ENCODE measurements around the gene DDX54.

The DDX54 gene, protein sequence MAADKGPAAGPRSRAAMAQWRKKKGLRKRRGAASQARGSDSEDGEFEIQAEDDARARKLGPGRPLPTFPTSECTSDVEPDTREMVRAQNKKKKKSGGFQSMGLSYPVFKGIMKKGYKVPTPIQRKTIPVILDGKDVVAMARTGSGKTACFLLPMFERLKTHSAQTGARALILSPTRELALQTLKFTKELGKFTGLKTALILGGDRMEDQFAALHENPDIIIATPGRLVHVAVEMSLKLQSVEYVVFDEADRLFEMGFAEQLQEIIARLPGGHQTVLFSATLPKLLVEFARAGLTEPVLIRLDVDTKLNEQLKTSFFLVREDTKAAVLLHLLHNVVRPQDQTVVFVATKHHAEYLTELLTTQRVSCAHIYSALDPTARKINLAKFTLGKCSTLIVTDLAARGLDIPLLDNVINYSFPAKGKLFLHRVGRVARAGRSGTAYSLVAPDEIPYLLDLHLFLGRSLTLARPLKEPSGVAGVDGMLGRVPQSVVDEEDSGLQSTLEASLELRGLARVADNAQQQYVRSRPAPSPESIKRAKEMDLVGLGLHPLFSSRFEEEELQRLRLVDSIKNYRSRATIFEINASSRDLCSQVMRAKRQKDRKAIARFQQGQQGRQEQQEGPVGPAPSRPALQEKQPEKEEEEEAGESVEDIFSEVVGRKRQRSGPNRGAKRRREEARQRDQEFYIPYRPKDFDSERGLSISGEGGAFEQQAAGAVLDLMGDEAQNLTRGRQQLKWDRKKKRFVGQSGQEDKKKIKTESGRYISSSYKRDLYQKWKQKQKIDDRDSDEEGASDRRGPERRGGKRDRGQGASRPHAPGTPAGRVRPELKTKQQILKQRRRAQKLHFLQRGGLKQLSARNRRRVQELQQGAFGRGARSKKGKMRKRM

DNA sequence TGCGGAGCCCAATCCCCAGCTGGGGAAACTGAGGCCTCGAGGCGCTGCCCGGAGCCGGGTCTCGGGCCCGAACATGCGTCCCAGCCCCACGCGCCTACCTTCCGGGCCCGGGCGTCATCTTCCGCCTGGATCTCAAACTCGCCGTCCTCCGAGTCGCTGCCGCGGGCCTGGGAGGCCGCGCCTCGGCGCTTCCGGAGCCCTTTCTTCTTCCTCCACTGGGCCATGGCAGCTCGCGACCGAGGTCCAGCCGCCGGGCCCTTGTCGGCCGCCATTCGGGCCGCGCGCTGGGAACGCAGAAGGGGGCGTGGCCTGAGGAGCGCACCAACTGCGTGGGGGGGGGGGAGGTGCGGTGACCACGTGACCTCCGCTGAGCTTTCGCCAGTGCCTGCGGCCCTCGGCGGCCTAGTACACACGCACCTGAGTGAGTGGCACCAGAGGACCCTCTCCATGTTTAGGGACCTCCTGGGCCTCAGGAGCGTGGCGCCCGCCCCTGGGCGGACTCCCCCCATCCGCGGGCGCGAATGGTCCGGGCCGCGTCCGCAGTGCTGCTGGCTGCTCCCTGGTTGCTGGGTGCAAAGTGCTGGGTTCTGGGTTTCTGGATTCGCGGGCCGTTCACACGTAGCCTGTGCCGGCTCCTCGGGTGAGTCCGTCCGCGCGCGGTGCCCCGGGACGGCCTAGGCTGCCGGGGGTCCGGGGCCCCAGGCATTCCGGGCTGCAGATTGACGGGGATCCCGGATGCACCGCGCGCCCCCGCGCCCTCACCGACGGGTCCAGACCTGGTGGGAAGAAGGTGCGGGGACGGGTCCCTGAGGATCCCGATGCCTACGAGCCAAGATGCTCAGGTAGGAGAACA lies at the start of gene DDX54, which contains the start of gene RITA1:
Gene DDX54 (minus strand): TSS at position 299 of the 853 bp plus-strand sequence. CDS start 27 bp downstream, at position 272.
Gene RITA1 (plus strand): TSS at position 542 of the 853 bp plus-strand sequence. CDS start 1,026 bp downstream, outside the sequence.
- DNase-seq, result no peak

DNA sequence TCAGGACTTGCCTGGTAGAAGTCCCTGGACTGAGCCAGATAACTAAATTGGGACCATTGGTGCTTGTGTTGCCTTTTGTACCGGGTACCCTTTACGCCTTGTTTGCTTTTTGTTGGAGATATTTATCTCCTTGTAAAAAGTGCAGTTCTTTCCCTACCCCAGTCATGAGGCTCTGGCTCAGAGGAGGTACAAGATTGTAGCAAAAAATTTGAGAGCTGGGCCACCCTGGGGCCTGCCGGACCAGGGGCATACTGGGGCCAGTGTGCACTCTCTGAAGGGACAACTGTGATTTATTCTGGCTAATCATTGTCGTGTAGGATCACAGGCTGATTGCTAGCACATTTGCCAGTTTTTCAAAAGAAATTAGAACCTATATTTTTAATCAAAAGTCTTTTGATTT lies 49.2 kb upstream of the DDX54 start:
- no peak for DNase-seq

DNA sequence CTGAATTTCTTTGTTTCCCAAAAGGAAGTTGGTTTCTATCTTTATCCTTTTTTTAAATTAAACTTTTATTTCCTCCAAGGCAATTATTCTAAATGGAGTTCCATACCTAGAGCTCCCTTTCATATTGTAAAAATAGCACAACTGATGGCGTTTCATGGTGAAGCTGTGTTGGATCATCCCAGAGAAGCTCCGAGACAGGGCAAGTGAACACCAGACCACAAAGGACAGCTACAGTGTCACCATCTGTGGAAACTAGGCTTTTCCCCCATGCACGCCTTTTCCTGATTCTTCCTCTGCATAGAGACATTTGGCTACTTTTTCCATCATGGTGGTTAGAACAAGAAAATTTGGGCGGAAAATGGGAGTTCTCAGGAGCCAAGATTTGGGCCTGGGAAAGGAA lies 48.7 kb upstream of the DDX54 start:
- DNase-seq, result no peak

DNA sequence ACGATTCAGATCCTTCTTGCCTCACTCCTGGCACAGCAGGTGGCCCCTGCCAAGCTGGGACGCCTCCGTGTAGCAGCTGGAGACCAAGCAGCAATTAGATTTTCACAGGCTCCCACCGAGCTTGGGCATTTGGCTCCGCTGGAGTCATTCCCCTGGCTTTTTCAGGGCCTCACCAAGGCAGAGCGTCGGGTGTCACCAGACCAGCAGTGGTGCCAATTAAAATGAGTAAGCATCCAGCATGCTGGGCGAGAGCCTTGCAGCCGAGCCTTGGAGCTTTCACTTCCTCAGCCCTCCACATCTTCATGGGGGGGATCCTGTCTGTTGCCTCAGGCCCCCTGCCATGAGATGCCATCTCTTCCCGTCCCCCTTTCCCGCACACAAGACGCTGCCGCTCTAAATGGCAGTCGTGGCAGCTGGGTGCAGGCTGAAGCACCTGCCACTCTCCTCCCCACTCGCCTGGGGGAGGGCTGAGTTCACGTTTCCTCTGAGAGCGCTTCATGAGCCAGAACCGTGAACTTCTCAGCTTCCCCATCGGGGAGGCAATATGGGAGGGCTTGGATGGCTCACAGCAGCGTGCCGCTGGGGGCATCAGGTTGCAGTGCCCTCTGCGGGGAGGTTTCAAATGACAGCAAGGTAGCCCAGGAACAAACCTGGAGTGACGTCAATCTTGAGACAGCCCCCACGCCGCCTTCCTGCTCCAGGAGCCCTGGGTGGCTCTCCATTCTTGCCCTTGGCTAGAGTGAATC lies 47.7 kb upstream of the DDX54 start:
- DNase-seq, result peak; percentile 86

DNA sequence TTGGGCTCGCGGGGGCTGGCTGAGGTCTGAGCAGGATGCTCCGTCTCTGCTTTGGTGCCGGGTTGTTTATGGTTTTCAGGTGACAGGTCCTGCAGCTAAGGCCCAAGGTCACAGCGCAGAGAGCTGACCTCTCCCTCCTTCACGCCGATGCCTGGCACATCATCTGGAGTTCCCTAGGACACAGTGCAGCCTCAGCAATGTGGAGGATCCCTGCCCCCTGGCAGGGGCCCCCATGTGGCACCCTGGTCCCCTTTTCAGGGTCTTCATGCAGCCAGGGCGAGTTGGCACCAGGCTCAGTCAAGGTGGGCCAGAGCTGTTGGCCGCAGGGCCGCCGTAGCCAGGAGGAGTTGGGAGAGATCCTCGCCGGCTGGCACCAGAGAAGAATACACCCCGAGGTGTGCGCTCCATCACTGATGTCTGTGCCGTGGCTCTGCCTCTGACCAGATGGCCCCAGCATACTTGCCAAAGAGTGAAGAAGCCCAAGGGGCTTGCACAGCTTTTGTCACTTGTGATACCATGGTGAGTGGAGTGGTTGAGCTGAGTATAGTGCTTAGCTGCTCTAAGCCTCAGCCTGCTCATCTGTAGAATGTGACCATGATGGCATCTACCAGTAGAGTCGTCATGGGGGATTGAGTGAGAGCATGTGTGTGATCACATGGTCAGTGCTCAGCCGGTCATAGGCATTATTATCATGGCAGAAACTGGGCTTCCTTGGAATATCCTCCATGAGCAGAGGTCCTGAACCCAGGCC lies 47.0 kb upstream of the DDX54 start:
- no peak for DNase-seq

DNA sequence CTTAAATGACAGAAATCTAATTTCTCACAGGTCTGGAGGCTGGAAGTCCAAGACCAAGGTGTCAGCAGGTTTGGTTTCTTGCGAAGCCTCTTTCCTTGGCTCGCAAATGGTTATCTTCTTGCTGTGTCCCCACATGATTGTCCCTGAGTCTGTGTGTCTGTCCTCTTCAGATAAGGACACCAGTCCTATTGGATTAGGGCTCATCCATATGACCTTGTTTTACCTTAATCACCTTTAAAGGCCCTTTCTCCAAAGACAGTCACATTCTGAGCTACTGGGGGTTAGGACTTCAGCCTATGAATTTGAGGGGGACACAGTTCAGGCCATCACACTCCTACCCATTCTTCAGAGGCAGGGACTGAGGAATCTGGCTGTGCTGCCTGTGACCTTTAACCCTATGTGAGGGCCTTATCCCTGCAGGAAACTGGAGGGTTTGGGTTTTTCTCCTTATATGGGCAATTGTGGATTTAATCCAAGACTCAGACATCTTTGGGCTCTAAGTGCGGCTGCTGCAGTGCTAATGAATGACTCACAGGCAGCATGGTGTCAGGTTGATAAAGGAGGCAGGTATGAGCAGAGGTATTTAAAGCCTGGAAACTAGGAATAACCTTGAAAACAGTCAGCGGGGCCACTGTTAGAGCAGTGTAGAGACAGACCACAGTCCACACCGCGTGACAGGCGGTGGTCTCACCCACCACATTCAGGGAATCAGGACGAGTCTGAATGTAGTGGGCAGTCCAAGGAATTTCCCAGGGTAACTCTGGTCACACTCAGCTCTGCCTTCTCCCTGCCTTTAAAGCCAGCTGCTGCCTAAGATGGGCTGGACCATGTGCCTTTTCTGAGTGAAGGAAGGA lies 46.2 kb upstream of the DDX54 start:
- DNase-seq, result no peak

DNA sequence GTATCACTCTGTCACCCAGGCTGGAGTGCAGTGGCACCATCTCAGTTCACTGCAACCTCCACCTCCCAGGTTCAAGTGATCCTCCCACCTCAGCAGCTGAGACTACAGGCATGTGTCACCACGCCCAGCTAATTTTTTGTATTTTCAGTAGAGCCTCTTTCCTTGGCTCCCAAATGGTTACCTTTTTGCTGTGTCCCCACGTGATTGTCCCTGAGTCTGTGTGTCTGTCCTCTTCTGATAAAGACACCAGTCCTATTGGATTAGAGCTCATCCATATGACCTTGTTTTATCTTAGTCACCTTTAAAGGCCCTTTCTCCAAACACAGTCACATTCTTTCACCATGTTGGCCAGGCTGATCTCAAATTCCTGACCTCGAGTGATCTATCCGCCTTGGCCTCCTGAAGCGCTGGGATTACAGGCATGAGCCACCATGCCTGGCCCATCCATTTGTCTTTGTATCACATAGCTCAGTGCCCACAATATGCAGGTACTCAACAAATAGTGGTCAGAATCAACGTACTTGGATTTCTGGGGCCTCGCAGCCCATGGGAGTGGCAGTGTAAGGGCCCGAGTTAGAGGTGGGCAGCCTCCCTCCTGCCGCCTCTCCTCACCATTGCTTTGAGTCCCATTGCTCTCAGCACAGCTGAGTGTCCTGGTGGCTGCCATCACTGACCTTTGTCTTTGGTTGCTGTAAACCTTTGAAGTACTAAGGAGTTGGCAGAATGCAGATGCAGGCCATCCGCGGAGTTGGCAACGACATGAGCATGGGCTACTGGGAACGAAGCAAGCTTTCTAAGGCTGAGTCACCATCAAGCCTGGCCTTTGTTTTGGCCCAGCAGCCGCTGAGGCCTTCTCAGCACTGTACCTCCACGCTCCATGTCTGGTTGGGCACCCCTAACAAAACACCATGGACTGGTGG lies 45.3 kb upstream of the DDX54 start:
- DNase-seq, result no peak

DNA sequence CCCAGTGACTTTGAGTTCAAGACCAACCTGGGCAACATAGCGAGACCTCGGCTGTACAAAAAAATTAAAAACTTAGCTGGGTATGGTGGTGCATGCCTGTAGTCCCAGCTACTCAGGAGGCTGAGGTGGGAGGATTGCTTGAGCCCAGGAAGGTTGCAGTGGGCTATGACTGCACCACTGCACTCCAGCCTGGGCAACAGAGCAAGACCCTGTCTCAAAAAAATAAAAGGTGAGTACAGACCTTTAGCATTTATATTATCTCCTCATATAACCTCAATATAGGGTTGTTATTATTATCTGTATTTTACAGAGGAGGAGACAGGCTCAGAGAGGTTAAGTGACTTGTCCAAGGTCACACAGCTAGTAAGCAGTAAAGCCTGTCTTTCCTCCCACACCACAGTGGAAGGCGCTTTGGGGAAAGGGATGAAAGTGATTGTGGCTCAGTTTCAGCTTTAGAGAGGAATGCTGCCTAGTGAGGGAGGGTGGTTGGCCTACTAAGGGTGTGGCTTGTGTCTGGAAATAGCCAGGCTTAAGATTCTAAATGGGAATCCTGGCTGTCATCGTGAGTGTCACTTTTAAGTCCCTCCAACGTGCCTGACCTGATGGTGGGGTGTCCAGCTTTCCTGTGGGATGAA lies 43.2 kb upstream of the DDX54 start:
- DNase-seq, result no peak

DNA sequence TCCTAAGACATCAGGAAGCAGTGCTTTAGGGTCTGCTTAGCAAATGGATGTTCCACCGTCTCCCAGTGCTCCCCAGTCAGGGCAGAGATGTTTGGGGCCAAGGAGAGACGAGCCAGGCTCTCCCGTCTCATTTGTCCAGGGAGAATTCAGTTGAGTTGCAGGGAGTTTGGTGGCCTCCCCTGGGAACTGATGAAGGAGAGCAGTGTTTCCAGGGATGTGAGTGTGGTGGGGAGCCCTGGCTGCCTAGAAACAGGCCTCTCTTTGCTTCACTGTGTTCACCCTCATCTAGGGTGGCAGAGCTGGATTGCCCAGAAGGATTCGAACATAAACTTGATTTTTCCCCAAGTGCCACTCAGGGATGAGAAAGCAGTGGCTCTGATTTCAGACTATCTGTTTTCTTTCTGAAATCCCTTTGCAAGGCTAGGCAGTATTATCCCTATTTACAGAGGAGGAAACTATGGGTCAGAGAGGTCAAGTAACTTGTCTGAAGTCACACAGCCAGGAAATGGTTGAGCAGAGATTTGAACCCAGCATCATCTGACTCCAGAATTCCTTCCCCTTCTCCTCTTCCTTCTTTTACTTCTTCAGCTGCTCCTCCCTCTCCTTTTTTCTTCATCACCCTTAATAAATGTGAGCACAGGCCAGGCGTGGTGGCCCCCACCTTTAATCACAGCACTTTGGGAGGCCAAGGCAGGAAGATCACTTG lies 42.6 kb upstream of the DDX54 start:
- DNase-seq, result no peak

DNA sequence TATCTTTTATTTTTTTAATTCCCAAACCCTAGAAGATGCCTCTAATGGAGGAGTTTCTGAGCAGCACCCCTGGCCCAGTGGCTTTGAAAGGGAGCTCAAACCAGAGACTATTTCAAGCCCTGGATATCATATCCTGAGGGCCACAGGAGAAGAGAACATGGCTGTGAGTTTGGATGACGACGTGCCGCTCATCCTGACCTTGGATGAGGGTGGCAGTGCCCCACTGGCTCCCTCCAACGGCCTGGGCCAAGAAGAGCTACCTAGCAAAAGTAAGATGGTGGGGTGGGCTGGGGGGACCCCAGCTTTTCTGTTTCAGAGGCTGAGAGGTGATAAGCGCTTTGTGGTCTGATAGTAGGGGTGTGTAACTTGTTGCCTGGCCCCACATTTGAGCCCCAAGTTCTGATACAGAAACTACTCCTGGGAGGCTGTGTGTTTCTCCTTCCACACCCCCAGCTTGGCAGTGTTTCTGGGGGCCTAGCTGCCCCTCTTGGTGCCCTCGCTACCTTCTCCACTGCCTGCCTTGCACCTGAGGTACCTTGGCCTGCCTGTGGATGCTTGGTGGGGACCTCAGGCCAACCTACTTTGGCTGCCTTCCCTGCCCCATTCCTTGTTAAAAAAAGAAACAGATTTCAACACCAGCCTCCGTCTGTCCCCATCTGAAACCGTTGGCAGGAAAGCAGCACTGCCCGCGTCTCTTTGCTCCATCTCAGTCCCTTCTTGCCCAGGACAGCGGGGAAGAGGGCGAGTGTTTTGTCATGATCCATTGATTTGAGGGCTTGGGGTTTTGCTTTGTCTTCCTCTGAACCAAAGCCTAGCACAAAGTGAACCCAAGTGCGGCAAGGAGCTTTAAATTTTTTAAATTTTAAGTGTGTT lies 41.7 kb upstream of the DDX54 start:
- DNase-seq, result no peak

DNA sequence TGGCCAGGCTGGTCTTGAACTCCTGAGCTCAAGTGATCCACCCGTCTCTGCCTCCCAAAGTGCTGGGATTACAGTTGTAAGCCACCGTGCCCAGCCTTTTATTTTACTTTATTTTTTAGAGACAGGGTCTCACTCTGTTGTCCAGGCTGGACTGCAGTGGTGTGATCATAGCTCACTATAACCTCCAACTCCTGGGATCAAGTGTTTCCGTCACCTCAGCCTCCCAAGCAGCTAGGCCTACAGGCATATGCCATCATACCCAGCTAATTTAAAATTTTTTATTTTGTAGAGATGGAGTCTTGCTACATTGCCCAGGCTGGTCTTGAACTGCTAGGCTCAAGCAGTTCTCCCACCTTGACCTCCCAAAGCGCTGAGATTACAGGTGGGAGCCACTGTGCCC lies 39.7 kb upstream of the DDX54 start:
- no peak for DNase-seq

DNA sequence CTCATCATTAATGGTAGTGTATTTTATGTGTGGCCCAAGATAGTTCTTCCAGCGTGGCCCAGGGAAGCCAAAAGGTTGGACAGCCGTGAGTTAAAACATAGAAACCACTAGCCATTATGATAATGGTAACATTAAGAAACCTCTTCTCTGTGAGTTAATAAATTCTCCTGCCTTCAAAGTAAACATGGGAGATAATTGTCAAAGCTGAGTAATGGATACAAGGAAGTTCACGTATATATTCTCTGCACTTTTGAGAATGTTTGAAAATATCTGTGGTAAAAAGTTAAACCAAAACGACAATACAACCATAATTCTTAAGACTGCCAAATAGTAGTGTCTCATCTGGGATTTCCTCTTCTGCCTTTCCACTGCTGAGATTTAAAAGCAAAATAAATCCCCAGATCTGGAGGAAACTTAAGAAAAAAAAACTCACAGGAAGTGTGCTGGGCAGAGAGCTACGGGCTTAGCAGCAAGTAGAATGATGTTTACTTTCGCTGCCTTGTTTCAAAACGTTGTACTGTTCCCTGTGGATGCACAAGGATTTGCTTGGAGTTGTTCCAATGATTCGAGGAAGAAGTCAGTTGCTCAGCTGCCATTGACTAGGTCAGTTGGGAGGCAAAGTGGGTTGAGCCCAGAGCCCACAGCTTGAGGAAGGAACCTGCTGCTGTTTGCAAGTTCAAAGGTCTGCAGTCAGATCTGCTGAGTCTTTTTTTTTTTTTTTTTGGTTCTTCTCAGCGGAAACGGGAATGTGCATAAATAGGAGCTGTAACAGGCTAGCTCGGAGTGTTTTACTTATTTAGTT lies 37.7 kb upstream of the DDX54 start:
- DNase-seq, result peak; percentile 65

DNA sequence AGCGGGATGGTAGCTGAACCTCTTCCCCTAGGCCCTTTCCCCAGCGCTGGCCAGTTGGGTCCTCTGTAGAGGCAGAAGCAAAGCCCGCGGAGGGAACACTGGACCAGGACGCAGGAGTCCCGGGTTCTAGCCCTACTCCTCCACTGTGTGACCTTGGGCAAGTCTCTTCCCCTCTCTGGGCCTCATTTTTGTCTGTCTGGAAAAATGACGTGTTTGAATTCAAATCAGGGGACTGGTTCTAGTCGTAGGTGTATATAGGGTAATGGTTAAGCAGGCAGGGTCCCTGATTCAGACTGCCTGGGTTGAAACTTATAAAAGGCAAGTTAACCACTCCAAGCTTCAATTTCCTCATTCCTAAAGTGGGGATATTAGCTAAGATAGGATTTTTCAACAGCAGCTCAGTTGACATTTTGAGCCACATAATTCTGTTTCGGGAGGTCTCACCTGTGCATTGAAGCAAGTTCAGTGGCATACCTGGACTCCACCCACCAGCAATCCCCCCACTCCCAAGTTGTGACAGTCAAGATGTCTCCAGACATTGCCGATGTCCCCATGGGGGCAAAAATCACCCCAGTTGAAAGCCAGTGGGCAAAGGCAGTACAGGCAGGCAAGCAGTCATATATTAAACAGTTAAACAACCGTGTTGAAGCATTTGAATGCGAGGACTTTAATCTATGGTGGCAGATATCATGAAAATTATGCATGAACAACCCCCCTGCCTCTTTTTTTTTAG lies 36.9 kb upstream of the DDX54 start:
- DNase-seq, result no peak

DNA sequence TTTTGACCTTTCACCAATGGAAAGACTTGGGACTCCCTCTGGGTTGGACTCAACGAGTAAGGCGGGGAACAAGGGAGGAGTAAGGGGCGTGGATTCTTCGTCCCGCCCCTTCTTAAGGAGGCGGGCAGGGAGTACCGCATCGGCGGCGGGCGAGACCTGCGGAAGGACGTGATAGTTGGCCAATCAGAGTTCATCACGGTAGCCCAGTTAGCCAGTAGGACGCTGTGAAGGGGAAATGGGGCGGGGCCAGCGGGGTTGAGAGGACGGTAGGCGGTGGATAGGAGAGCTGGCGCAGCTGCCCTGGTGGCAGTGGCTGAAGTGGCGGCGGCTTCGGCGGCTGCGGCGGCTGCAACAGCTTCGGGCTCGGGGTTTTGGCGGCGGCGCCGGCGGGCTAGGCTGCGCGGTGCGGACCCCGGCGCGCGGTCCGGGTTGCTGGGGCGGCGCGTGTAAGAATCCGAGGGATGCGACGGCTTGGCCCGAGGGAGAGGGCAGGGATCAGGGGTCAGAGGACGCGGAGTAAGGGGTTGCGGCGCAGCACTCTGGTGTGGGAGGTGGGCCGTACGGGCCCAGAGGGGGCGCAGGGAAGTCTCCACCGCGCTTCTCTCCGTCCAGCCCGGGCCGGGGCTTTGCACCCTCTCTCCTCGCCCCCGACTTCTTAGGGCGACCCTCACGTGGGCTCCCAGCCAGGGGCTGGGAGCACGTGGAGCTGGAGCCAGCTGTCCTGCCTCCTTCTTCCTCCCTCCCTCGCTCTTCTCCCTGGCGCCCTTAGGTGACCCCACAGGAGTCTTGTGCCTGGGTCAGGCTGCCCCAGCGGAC lies 36.1 kb upstream of the DDX54 start, which contains the start of gene TPCN1:
Gene TPCN1 (plus strand): TSS at position 284 of the 816 bp plus-strand sequence. CDS start 5,389 bp downstream, outside the sequence.
- DNase-seq, result peak; percentile 100
